HepG2 (cell line): Measurements from ENCODE around the gene FNDC3B. TPM values are rescaled to one million over a fixed set of nuclear protein-coding genes. Genes with fewer than 3 reads are reported as not detected.

Experiments used
- ATAC-seq: fragments of 200-7000 bp; cut with Tn5 transposase; 3 replicates; pipeline ENCODE4 v1.9.1; 2020; ENCODE audit warnings: mild to moderate bottlenecking, moderate library complexity
- BruUV-seq: library from RNA; stranded (reverse); fragments of 400-500 nt; replicated peaks from 2 replicates; lab custom pipeline; 2021; lab: Mats Ljungman, UMichigan
- CTCF ChIA-PET: fragments of 300-600 bp; formaldehyde crosslinking; extraction: SDS; loops from one replicate; lab custom pipeline; 2021; ENCODE audit warnings: low total read pairs, inconsistent platforms, low intra/inter-chr PET ratio; lab: Yijun Ruan, JAX
- POLR2A ChIA-PET: fragments of 350-600 bp; sonication (Branson Sonifier 250); formaldehyde crosslinking; loops from one replicate; lab custom pipeline; 2020; ENCODE audit warnings: antibody characterized with exemption, inconsistent platforms; lab: Yijun Ruan, JAX
- DNase-seq: peaks from one replicate; pipeline ENCODE4 v3.0.0-alpha.2; 2015; ENCODE audit warnings: low spot score
- FAIRE-seq: peaks from 3 replicates; lab custom pipeline; 2011; peaks lifted over from hg19 to GRCh38; lab: Jason Lieb, UNC
- H2AFZ ChIP-seq: one replicate; pipeline ENCODE4 v1.6.1; 2011; ENCODE audit warnings: low read length, inconsistent platforms
- H3K27ac ChIP-seq: fragments of 300-600 bp; 3 replicates; pipeline ENCODE4 v1.8.0; 2011; ENCODE audit warnings: mixed run types, mild to moderate bottlenecking, mixed read lengths, low read length, inconsistent platforms; ENCODE audit not compliant: insufficient read depth; ENCODE audit errors: extremely low read length
- H3K27me3 ChIP-seq, 2 experiments: fragments of 200-600 bp in 1 of 2; 2 replicates in 1 of 2; 3 replicates in 1 of 2; pipeline versions ENCODE4 v1.6.0 to v1.8.0; 2011; ENCODE audit warnings: low read length in 2 of 2, mild to moderate bottlenecking in 2 of 2, moderate library complexity in 2 of 2, inconsistent platforms in 1 of 2; ENCODE audit not compliant: insufficient read depth in 2 of 2, control insufficient read depth in 1 of 2
- H3K36me3 ChIP-seq, 2 experiments: fragments of 200-600 bp in 1 of 2; replicated peaks in 1 of 2; 2 replicates in 1 of 2; 3 replicates in 1 of 2; pipeline versions ENCODE4 v1.5.1 to v1.8.0; 2011; ENCODE audit warnings: low read length in 2 of 2, inconsistent platforms in 1 of 2; ENCODE audit not compliant: insufficient read depth in 2 of 2, control insufficient read depth in 1 of 2
- H3K4me1 ChIP-seq: 2 replicates; pipeline ENCODE4 v1.5.1; 2012; ENCODE audit warnings: low read length, inconsistent platforms; ENCODE audit not compliant: insufficient read depth
- H3K4me2 ChIP-seq: 2 replicates; pipeline ENCODE4 v1.6.0; 2011; ENCODE audit warnings: low read depth, low read length, inconsistent platforms
- H3K4me3 ChIP-seq, 3 experiments: fragments of 200-600 bp in 1 of 3; sonication (generic), shearing (Covaris generic) in 1 of 3; replicated peaks in 1 of 3; 2 replicates each; pipeline ENCODE4 v1.5.1; 2011 to 2016; ENCODE audit warnings: low read length in 3 of 3, inconsistent platforms in 2 of 3, low read depth in 2 of 3, mild to moderate bottlenecking in 2 of 3, control low read depth in 1 of 3, mixed read lengths in 1 of 3; ENCODE audit not compliant: insufficient read depth in 1 of 3
- H3K79me2 ChIP-seq: one replicate; pipeline ENCODE4 v1.6.1; 2011; ENCODE audit warnings: low read length, inconsistent platforms; ENCODE audit not compliant: insufficient read depth
- H3K9ac ChIP-seq: 2 replicates; pipeline ENCODE4 v1.6.0; 2011; ENCODE audit warnings: mild to moderate bottlenecking, low read depth, low read length, inconsistent platforms; ENCODE audit not compliant: insufficient read depth
- H3K9me3 ChIP-seq: 2 replicates; pipeline ENCODE4 v1.5.1; 2012; ENCODE audit warnings: mild to moderate bottlenecking, low read length
- H4K20me1 ChIP-seq: 2 replicates; pipeline ENCODE4 v1.6.0; 2011; ENCODE audit warnings: inconsistent platforms, mild to moderate bottlenecking, low read length, moderate library complexity; ENCODE audit not compliant: insufficient read depth
- ADNP ChIP-seq: sonication (generic); formaldehyde crosslinking; IDR thresholded peaks from 2 replicates; pipeline ENCODE4 v1.4.0; 2020; ENCODE audit warnings: missing genetic modification reagents
- ATF7-NPFF ChIP-seq: sonication (generic); formaldehyde crosslinking; IDR thresholded peaks from 2 replicates; pipeline ENCODE4 v1.8.1; 2023; ENCODE audit warnings: mild to moderate bottlenecking, low read depth, missing genetic modification reagents, moderate library complexity
- CEBPG ChIP-seq: IDR thresholded peaks from 2 replicates; pipeline ENCODE4 v1.6.1; 2016
- CHD4 ChIP-seq: fragments of 200-600 bp; sonication (generic); IDR thresholded peaks from 2 replicates; pipeline ENCODE4 v1.7.0; 2017; ENCODE audit warnings: mild to moderate bottlenecking, low read length, borderline replicate concordance
- EP300 ChIP-seq, 3 experiments: sonication (generic) in 1 of 3; formaldehyde crosslinking in 1 of 3; IDR thresholded peaks; 2 replicates each; pipeline versions ENCODE4 v1.5.1 to v1.6.1; 2011 to 2020; ENCODE audit warnings: low read depth in 2 of 3, low read length in 2 of 3, borderline replicate concordance in 1 of 3, improper control_type of control experiment in 1 of 3, mild to moderate bottlenecking in 1 of 3, missing genetic modification reagents in 1 of 3, moderate library complexity in 1 of 3
- IRX3 ChIP-seq: sonication (generic); formaldehyde crosslinking; IDR thresholded peaks from 2 replicates; pipeline ENCODE4 v1.8.1; 2023; ENCODE audit warnings: mild to moderate bottlenecking, low read depth, missing genetic modification reagents, borderline replicate concordance
- KLF9 ChIP-seq: IDR thresholded peaks from 2 replicates; pipeline ENCODE4 v1.6.1; 2016; ENCODE audit warnings: low read depth
- NR2F6 ChIP-seq, 2 experiments: IDR thresholded peaks; 2 replicates each; pipeline ENCODE4 v1.6.1; 2016; ENCODE audit warnings: antibody characterized with exemption in 1 of 2, mild to moderate bottlenecking in 1 of 2
- POLR2G ChIP-seq: fragments of 200-400 bp; formaldehyde crosslinking; IDR thresholded peaks from 2 replicates; pipeline ENCODE4 v1.6.1; 2018; ENCODE audit warnings: mild to moderate bottlenecking, low read depth, low read length, moderate library complexity
- TBX2 ChIP-seq: sonication (generic); formaldehyde crosslinking; IDR thresholded peaks from 2 replicates; pipeline ENCODE4 v1.5.0; 2020; ENCODE audit warnings: missing genetic modification reagents, mild to moderate bottlenecking, borderline replicate concordance
- TBX3 ChIP-seq: fragments of 450-650 bp; IDR thresholded peaks from 2 replicates; pipeline ENCODE4 v1.6.1; 2017; ENCODE audit warnings: antibody characterized with exemption, mild to moderate bottlenecking, inconsistent platforms, borderline replicate concordance
- ZNF331 ChIP-seq: sonication (generic); formaldehyde crosslinking; IDR thresholded peaks from 2 replicates; pipeline ENCODE4 v1.4.0; 2020; ENCODE audit warnings: missing genetic modification reagents
- ZNF33B ChIP-seq: sonication (generic); formaldehyde crosslinking; IDR thresholded peaks from 2 replicates; pipeline ENCODE4 v1.5.1; 2020; ENCODE audit warnings: mild to moderate bottlenecking, missing genetic modification reagents
- WGBS: methylation state at CpG from one replicate; pipeline ENCODE4 v1.1.6; 2017; ENCODE audit warnings: low lambda C conversion rate; 5-methylcytosine and 5-hydroxymethylcytosine counted together
- in situ Hi-C: cut with HindIII; loops from 2 replicates; pipeline ENCODE4 v1.10.0; 2017; ENCODE audit warnings: low pct_unique_long_range_greater_than_20kb; ENCODE audit not compliant: extremely low pct_ligation_motif_present
- intact Hi-C: fragments of 100-400 bp; cut with micrococcal nuclease; formaldehyde crosslinking; loops from one replicate; pipeline ENCODE4 v1.10.0; 2022; ENCODE audit not compliant: unreplicated experiment
- polyA plus RNA-seq, 8 experiments: library from polyadenylated mRNA; depleted of rRNA in 3 of 8; stranded (reverse) in 7 of 8; unstranded in 1 of 8; fragments of >200 nt; fragmentation: Illumina TruSeq in 4 of 8; extraction: Trizol in 4 of 8; gene quantifications; 2 replicates each; pipeline versions ENCODE4 v1.2.1 to v1.2.3, GENCODE V29; 2011 to 2016; ENCODE audit warnings: low read depth in 4 of 8, missing spikeins in 1 of 8, mixed read lengths in 1 of 8; ENCODE audit not compliant: insufficient read depth in 1 of 8
- total RNA-seq, 5 experiments: library from RNA; depleted of rRNA; stranded (reverse); fragments of >200 nt; fragmentation: Illumina TruSeq; extraction: Trizol; gene quantifications; 2 replicates each; pipeline ENCODE4 v1.2.3, GENCODE V29; 2016; ENCODE audit warnings: low read depth in 1 of 5
- TF ChIP-seq, protein P1 (sequence below): sonication (generic); formaldehyde crosslinking; IDR thresholded peaks from 2 replicates; pipeline ENCODE4 v1.4.0; 2020; ENCODE audit warnings: mild to moderate bottlenecking, missing genetic modification reagents
- TF ChIP-seq, protein P2 (sequence below): sonication (generic); formaldehyde crosslinking; IDR thresholded peaks from 2 replicates; pipeline ENCODE4 v1.8.0; 2022; ENCODE audit warnings: missing genetic modification reagents, mild to moderate bottlenecking, moderate library complexity, borderline replicate concordance
- TF ChIP-seq, protein P3 (sequence below): IDR thresholded peaks from 2 replicates; pipeline ENCODE4 v1.6.1; 2018; ENCODE audit warnings: missing genetic modification reagents
- TF ChIP-seq, protein P4 (sequence below): sonication (generic); formaldehyde crosslinking; IDR thresholded peaks from 2 replicates; pipeline ENCODE4 v1.5.0; 2020; ENCODE audit warnings: missing genetic modification reagents
- TF ChIP-seq, protein P5 (sequence below): IDR thresholded peaks from 2 replicates; pipeline ENCODE4 v1.6.1; 2012; ENCODE audit warnings: inconsistent platforms

The FNDC3B gene
- total and polyA plus RNA-seq, 2 of the 13 experiments (the other 11 are each of a cell fraction or from before 2014, with no cell fraction given), result 74.8 to 103 TPM

DNA sequence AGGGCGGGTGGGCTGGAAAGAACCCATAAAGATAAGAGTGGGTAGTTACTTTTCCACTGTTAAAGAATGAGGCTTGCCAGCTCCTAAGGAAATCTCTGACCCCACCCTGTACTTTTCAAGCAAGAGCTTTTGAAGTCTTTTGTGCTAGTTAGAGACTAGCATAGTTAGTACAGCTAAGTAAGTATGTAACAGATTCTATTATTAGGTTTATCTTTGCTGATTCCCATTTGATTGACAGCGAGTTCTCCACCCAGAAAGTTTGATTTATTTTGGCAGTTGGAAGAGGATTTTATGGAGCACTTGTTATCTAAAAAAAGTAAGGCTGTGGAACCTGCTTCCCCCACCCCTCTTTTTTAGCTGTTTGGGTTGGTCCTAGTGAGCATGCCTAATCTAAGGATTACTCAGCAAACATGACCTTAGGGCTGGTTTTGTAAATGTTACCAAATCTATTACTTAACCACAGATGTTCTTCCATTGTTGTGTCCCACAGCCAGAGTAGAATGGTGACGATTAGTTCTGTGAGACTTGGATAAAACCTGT lies 57.6 kb downstream of the FNDC3B start:
- Histone ChIP-seq H3K4me3 (no peak overlapping the region; a peak in 1 of 6 replicates), H3K4me1 (peaks cover 100% of the 10 kb centered on the region), H3K27ac (peak overlapping the region; percentile 84), H3K9ac (no peak overlapping the region), H3K4me2 (peak overlapping the region; percentile 53), H3K9me3 (no peaks in the 10 kb centered on the region), H3K27me3 (no peaks in the 10 kb centered on the region), H4K20me1 (peaks cover 90% of the 10 kb centered on the region), H3K79me2 (peaks cover 97% of the 10 kb centered on the region), H2AFZ (no peak overlapping the region), H3K36me3 (peaks cover 0 to 7% of the 10 kb centered on the region in 2 experiments; a peak in 1 of 5 replicates)
- no TSS peak for BruUV-seq
- FAIRE-seq, result peak; percentile 70
- ChIA-PET POLR2A (interaction anchor here (0.8 to 1.6 kb wide), 3 partner anchors 12 to 256 kb away, joined by 3 to 6 read pairs (median 4); no protein-coding TSS in a partner anchor), CTCF (no interaction called here)
- peak; percentile 91 for DNase-seq
- peak; percentile 56 for ATAC-seq
- in situ Hi-C loops, result no loop called here
- intact Hi-C loops, result loop anchor here (5.0 kb wide), 1 partner anchor 815 kb away; no protein-coding TSS in a partner anchor
- WGBS, result 24% methylated on average over 3 of the region's 3 CpGs
- TF ChIP-seq CHD4 (no peak), POLR2G (no peak), ZNF331 (peak; percentile 45; the same call in 1 of the 2 replicates), KLF9 (no peak), TBX2 (peak; percentile 56), EP300 (IDR thresholded peaks at IDR 0.05; ENCODE audit: low read depth in 2 of 2, low read length in 2 of 2) (peak in 1 of 2 experiments; percentile 95; a peak in 2 of 4 replicates), EP300 (CRISPR knock-in tag; IDR thresholded peaks at IDR 0.05; ENCODE audit: borderline replicate concordance) (peak; percentile 74; the same call in 1 of the 2 replicates), ATF7-NPFF (no peak), NR2F6 (IDR thresholded peaks at IDR 0.05) (peak; percentile 93), NR2F6 (CRISPR knock-in tag; IDR thresholded peaks at IDR 0.05) (peak; percentile 92), TBX3 (no peak), CEBPG (peak; percentile 91), IRX3 (CRISPR knock-in tag) (no peak), ZNF33B (no peak), ADNP (CRISPR knock-in tag) (no peak)
- TF ChIP-seq, protein P1, sequence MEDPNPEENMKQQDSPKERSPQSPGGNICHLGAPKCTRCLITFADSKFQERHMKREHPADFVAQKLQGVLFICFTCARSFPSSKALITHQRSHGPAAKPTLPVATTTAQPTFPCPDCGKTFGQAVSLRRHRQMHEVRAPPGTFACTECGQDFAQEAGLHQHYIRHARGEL (CRISPR knock-in tag), result no peak
- TF ChIP-seq, protein P2, sequence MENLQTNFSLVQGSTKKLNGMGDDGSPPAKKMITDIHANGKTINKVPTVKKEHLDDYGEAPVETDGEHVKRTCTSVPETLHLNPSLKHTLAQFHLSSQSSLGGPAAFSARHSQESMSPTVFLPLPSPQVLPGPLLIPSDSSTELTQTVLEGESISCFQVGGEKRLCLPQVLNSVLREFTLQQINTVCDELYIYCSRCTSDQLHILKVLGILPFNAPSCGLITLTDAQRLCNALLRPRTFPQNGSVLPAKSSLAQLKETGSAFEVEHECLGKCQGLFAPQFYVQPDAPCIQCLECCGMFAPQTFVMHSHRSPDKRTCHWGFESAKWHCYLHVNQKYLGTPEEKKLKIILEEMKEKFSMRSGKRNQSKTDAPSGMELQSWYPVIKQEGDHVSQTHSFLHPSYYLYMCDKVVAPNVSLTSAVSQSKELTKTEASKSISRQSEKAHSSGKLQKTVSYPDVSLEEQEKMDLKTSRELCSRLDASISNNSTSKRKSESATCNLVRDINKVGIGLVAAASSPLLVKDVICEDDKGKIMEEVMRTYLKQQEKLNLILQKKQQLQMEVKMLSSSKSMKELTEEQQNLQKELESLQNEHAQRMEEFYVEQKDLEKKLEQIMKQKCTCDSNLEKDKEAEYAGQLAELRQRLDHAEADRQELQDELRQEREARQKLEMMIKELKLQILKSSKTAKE, result peak; percentile 81; the same call in 1 of the 2 replicates
- TF ChIP-seq, protein P3, sequence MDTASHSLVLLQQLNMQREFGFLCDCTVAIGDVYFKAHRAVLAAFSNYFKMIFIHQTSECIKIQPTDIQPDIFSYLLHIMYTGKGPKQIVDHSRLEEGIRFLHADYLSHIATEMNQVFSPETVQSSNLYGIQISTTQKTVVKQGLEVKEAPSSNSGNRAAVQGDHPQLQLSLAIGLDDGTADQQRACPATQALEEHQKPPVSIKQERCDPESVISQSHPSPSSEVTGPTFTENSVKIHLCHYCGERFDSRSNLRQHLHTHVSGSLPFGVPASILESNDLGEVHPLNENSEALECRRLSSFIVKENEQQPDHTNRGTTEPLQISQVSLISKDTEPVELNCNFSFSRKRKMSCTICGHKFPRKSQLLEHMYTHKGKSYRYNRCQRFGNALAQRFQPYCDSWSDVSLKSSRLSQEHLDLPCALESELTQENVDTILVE (CRISPR knock-in tag), result peak; percentile 29; the same call in 1 of the 2 replicates
- TF ChIP-seq, protein P4, sequence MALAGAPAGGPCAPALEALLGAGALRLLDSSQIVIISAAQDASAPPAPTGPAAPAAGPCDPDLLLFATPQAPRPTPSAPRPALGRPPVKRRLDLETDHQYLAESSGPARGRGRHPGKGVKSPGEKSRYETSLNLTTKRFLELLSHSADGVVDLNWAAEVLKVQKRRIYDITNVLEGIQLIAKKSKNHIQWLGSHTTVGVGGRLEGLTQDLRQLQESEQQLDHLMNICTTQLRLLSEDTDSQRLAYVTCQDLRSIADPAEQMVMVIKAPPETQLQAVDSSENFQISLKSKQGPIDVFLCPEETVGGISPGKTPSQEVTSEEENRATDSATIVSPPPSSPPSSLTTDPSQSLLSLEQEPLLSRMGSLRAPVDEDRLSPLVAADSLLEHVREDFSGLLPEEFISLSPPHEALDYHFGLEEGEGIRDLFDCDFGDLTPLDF (CRISPR knock-in tag), result no peak
- TF ChIP-seq, protein P5, sequence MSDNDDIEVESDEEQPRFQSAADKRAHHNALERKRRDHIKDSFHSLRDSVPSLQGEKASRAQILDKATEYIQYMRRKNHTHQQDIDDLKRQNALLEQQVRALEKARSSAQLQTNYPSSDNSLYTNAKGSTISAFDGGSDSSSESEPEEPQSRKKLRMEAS, result peak; percentile 66
